ENCODE measurements around the gene MT1A.
A peak's percentile ranks its signal among the peaks of the same experiment; 100 is the strongest.

MT1A gene

DNA sequence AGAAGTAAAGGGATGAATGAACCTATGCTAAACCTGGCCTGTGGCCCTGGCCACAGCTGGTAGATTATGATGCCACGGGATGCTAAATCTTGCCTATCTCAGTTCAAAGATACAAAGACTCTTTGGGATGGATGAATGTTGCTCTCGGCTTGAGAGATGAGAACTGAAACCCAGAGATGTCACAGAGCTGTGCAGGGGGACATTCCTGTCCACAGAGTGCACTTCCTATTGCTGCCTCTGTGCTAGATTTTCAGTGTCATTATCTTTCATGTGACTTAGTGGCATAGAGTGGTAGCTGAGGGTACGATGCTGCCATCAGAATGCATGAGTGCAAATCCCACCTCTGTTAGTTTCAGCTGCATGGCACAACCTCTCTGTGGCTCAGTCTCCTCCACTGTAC lies 8.3 kb upstream of the MT1A start:
- DNase-seq: no peak

DNA sequence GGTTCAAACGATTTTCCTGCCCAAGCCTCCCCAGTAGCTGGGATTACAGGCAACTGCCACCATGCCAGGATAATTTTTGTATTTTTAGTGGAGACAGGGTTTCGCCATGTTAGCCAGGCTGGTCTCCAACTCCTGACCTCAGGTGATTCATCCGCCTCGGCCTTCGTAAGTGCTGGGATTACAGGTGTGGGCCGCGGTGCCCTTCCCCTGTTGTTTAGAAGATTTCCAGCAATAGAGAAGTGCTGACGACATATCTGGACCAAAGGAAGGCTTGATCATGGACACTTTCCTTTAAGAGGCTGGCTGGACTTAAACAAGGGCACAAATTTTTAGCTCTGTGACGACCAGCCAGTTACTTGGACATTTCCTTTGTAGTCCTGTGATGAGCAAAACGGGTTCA lies 7.3 kb upstream of the MT1A start:
- no peak for DNase-seq

- peak in 2 of 56 donors; percentile 50 for DNase-seq
These were observed 6.7 kb upstream of the MT1A start for GRCh38 chr16:56631832-56632155.

DNA sequence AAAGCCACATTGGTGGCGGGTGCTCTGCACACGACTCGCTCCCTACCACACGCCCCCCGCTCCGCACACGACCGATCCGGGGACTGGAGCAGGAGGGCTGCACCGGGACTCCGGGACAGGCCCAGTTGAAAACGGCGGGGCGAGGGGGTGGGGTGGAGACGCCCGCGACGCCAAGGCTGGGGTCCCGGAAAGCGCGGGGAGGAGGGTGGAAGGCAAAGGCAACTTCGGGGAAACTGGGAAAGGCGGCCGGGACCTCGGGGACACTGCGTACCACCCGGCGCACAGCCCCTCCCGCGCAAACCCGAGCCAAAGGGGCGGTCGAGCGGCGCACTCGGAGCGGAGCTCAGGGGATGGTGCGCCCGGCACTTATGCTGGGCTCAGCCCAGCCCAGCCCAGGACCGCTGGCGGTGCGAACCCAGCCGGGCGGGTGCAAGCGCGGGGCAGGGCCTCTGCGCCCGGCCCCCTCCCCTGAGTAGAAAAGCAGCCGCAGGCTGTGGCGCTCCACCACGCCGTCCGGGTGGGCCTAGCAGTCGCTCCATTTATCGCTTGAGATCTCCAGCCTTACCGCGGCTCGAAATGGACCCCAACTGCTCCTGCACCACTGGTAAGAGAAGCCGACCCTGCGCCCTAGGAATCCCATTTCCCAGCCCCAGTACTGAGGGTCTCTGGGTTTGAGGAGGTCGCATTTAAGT lies 6.2 kb upstream of the MT1A start, which contains the start of gene MT1M:
TSS of gene MT1M (plus strand) at position 504 of the 692 bp plus-strand sequence. CDS start at position 577, 73 bp downstream.
- DNase-seq: peak in 38 of 56 donors; percentile 20 to 71 (median 41)

GRCh38 chr16:56632848-56633365 lies 5.6 kb upstream of the MT1A start:
- DNase-seq: no peak

- DNase-seq: no peak
These were observed 4.9 kb upstream of the MT1A start for GRCh38 chr16:56633535-56633934.

DNA sequence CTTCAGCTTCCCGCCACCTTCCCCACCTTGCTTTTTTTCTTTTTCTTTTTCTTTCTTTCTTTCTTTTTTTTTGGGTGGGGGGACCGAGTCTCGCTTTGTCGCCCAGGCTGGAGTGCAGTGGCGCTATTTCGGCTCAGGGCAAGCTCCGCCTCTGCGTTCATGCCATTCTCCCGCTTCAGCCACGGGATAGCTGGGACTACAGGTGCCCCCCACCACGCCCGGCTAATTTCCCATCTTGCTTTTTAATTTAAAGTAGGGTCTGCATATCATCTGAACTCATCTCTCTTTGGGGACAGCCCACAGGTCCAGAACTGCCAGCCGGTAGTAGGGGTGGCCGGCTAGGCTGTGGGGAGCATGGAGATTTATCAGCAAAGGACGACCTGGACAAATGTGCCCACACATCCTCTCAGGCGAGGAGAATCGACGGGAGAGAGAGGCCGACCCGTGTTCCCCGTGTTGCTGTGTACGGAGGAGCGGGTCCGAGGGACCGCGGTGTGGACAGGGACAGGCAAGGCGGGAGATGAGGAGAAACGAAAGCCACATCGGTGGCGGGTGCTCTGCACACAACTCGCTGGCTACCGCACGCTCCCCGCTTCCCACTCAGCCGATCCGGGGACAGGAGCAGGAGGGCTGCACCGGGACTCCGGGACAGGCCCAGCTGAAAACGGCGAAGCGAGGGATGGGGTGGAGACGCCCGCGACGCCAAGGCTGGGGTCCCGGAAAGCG lies 3.6 kb upstream of the MT1A start:
- no peak for DNase-seq

DNA sequence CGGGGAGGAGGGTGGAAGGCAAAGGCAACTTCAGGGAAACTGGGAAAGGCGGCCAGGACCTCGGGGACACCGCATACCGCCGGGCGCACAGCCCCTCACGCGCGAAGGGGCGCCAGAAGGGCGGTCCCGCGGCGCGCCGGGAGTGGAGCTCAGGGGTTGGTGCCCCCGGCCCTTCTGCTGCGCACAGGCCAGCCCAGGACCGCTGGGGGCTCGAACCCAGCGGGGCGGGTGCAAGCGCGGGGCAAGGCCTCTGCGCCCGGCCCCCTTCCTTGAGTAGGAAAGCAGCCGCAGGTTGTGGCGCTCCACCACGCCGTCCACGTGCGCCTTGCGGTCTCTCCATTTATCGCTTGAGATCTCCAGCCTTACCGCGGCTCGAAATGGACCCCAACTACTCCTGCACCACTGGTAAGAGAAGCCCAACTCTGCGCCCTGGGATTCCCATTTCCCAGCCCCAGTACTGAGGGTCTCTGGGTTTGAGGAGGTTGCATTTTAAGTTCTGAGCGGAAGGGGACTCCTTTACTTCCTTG lies 3.0 kb upstream of the MT1A start:
- DNase-seq: no peak

- DNase-seq: no peak
These were observed 1.7 kb upstream of the MT1A start for GRCh38 chr16:56636616-56637413.

DNA sequence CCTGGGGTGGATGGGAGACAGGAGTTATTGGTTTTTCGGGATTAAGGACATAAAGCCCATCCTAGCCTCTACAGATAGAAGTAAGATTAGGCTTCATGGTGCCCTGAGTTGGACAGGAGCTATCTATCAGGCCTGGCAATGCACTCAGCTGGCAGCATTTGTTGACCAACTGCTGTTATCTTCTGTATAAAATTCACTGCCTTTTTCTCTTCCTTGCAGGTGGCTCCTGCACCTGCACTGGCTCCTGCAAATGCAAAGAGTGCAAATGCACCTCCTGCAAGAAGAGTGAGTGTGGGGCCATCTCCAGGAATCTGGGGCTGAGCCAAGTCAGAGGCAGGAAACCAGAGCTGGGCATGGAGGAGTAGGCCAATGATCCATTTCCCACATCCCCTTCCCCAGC lies 579 bp downstream of the MT1A start:
- DNase-seq: no peak

DNA sequence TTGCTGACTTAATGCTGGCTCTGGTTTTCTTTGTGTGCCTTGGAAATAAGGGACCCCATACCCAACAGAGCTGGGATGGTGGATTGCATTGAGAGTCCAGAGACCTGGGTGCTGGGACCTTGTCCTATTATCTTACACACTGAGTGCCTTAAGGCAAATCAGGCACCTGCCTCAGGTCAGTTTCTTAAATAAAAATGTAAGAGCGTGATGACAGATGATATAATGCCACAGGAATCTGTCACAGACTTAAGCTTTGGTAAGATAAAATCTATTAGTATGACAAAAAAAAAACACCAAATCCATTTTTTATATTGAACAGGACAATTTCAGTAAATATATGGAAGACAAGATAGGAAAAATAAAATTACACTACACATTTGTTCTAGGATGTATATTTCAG lies 1.6 kb downstream of the MT1A start:
- DNase-seq: no peak

GRCh38 chr16:56641166-56641565 lies 2.7 kb downstream of the MT1A start:
- no peak for DNase-seq

GRCh38 chr16:56643080-56643778 lies 4.8 kb downstream of the MT1A start:
- DNase-seq: peak in 4 of 56 donors; percentile 20 to 31 (median 24)

DNA sequence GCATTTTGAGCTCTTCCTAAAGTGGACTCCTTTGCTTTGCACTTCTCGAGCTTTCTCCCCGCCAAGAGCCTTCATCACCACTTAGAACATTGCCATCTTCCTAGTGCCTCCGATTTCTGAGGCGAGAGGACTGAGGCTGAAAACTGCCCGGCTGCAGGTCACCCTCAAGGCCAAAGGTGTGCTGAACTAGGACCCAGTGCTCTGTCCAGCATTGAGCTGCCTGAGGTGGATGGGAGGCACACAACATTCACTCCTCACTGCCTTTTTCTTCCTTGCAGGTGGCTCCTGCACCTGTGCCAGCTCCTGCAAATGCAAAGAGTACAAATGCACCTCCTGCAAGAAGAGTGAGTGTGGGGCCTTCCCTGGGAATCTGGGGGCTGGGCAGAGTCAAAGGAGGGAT lies 5.4 kb downstream of the MT1A start:
- DNase-seq: no peak

DNA sequence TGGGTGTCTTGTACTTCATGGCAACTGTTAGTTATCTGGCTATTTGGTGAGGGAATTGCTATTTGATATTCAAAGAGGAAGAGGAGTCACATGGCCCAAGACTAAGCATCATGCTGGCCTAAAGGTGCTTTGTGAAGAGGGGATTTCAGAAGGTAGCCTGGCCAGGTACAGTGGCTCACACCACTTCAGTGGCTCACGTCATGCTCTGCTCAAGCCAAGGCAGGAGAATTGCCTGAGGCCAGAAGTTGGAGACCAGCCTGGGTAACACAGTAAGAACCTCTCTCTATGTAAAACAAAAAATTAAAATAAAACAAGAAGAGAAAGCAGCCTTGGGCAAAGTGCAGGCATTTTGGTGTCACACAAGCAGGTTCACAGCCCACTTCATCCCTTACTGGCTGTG lies 6.8 kb downstream of the MT1A start:
- DNase-seq: no peak

DNA sequence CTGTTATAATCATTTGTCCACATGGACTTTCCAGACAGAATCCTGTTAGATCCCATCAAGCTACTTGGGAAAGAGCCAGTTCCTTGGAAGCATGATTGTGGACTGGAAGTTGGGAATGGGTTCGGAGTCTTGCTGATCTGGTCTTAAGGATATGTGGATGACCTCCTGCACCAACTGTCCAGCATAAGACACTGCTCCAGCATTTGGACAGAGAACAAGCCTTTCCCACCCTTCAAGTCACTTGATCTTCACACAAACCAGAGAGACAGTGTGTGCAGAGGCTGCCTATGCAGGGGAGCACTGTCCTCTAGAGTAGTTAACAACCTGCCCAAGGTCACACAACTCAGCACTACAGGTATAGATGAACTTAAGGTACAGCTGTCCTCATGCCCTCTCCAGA lies 7.4 kb downstream of the MT1A start:
- DNase-seq: no peak

GRCh38 chr16:56647641-56648431 lies 9.4 kb downstream of the MT1A start:
- DNase-seq: no peak

DNA sequence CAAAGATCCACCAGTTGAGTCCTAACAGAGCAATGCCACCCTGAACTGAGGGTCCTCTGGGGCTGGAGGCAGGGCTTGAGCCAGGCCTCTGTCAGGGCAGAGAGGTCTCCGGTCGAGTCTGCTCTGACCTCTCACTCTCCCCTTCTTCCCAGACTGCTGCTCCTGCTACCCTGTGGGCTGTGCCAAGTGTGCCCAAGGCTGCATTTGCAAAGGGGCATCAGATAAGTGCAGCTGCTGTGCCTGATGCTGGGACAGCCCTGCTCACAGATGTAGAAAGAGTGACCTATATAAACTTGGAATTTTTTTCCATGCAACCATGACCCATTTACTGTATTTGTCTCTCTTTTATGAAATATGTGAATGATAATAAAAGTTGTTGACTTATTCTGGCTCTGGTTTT lies 10.8 kb downstream of the MT1A start:
- DNase-seq: no peak

DNA sequence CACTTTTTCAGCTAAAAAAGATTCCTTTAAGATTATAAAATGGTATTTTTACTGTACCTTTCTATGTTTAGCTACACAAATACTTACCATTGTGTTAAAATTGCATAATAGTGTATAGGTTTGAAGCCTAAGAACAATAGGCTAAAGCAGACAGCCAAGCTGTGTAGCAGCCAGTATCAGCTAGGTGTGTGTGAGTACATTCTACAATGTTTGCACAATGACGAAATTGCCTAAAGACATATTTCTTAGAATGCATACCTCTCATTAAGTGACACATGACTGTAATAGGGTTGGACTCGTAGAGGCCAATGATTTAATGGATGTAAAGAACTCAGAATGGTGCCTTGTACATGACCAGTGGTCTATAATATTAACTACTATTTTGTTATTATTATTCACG lies 11.4 kb downstream of the MT1A start:
- no peak for DNase-seq

DNA sequence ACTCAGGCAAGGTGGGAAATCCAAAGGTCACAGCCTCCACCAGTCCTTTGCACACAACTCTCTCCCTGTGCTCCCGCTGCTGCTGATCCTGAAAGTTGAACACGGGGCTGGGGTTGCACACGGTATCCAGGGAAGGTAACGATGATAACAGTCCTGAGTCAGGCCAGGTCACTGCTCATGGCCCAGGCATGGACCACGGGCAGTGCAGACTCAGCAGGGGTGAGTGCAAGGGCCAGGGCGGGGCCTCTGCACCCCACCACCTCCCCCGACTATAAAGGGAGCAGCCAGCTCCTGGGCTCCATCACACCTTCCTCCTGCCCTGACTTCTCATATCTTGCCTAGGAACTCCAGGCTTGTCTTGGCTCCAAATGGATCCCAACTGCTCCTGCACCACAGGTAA lies 13.1 kb downstream of the MT1A start, which contains the start of gene MT1B:
TSS of gene MT1B (plus strand) at position 301 of the 400 bp plus-strand sequence. CDS start at position 369, 68 bp downstream.
- no peak for DNase-seq

Data from amygdala (tissue), 56 donors.